A673 (cell line): Measurements from ENCODE around the gene DCLRE1A. TPM values are rescaled to one million over a fixed set of nuclear protein-coding genes. Genes with fewer than 3 reads are reported as not detected.

ENCODE experiments used
- BruUV-seq: library from RNA; stranded (reverse); fragments of 400-500 nt; replicated peaks from 2 replicates; lab custom pipeline; 2021; lab: Mats Ljungman, UMichigan
- CTCF ChIA-PET: fragments of 300-600 bp; sonication (Branson Sonifier 250); formaldehyde crosslinking; loops from one replicate; lab custom pipeline; 2022; ENCODE audit warnings: antibody characterized with exemption; lab: Charles Lee
- POLR2A ChIA-PET: fragments of 300-600 bp; sonication (Branson Sonifier 250); formaldehyde crosslinking; loops from one replicate; lab custom pipeline; 2022; ENCODE audit warnings: antibody characterized with exemption; ENCODE audit not compliant: low non-redundant PET; lab: Charles Lee
- DNase-seq: peaks from one replicate; pipeline ENCODE4 v3.0.0-alpha.2; 2015; ENCODE audit warnings: low spot score
- H3K27ac ChIP-seq: fragments of 200-600 bp; sonication (generic); 2 replicates; pipeline ENCODE4 v1.5.1; 2016; ENCODE audit warnings: mixed run types, low read depth, mild to moderate bottlenecking, mixed read lengths, antibody characterized with exemption, low read length; ENCODE audit not compliant: poor library complexity, severe bottlenecking
- H3K27me3 ChIP-seq: fragments of 200-600 bp; sonication (generic); replicated peaks from 2 replicates; pipeline ENCODE4 v1.6.1; 2017; ENCODE audit warnings: mixed run types, low read depth, mild to moderate bottlenecking, mixed read lengths, antibody characterized with exemption, low read length; ENCODE audit not compliant: insufficient read depth, poor library complexity
- H3K36me3 ChIP-seq: fragments of 200-600 bp; sonication (generic); 2 replicates; pipeline ENCODE4 v1.6.1; 2016; ENCODE audit warnings: mixed run types, mild to moderate bottlenecking, mixed read lengths, antibody characterized with exemption, low read length; ENCODE audit not compliant: insufficient read depth, poor library complexity, severe bottlenecking
- H3K4me1 ChIP-seq: fragments of 200-600 bp; sonication (generic); 2 replicates; pipeline ENCODE4 v1.6.1; 2017; ENCODE audit warnings: mixed run types, mild to moderate bottlenecking, mixed read lengths, antibody characterized with exemption, low read length; ENCODE audit not compliant: insufficient read depth, poor library complexity, severe bottlenecking
- H3K4me3 ChIP-seq: fragments of 200-600 bp; sonication (generic); 2 replicates; pipeline ENCODE4 v1.5.1; 2016; ENCODE audit warnings: low read depth, mixed run types, mild to moderate bottlenecking, mixed read lengths, low read length; ENCODE audit not compliant: poor library complexity, severe bottlenecking
- H3K9me3 ChIP-seq: fragments of 200-600 bp; sonication (generic); 2 replicates; pipeline ENCODE4 v1.6.1; 2016; ENCODE audit warnings: mixed run types, low read depth, mild to moderate bottlenecking, mixed read lengths, antibody characterized with exemption, low read length; ENCODE audit not compliant: poor library complexity, severe bottlenecking
- CTCF ChIP-seq: fragments of 300-800, 200-600 bp; sonication (generic); conservative IDR thresholded peaks from 2 replicates; pipeline ENCODE4 v1.5.1; 2017; ENCODE audit warnings: low read depth, mild to moderate bottlenecking, antibody characterized with exemption, low read length, moderate library complexity, mixed read lengths
- EZH2 ChIP-seq: fragments of 200-600 bp; sonication (generic); IDR thresholded peaks from 2 replicates; pipeline ENCODE4 v1.6.1; 2017; ENCODE audit warnings: borderline replicate concordance, low read depth, mild to moderate bottlenecking, mixed read lengths, antibody characterized with exemption, low read length; ENCODE audit not compliant: poor library complexity, severe bottlenecking
- intact Hi-C: fragments of 100-400 bp; cut with micrococcal nuclease; formaldehyde crosslinking; loops from one replicate; pipeline ENCODE4 v1.10.0; 2022; ENCODE audit not compliant: unreplicated experiment
- total RNA-seq: library from RNA; stranded (reverse); gene quantifications from 2 replicates; pipeline ENCODE4 v1.2.3, GENCODE V29; 2021

DCLRE1A gene
- total RNA-seq, 1 experiment from 2014 or later, result 75.6 TPM

- Histone ChIP-seq H3K27me3 (no peaks in the 10 kb centered on the region), H3K36me3 (peaks cover 15% of the 10 kb centered on the region), H3K4me1 (peaks cover 27% of the 10 kb centered on the region), H3K4me3 (no peak overlapping the region), H3K9me3 (peaks cover 17% of the 10 kb centered on the region), H3K27ac (no peak overlapping the region)
- intact Hi-C loops, result no loop called here
- no peak for TF ChIP-seq CTCF
- no peak for TF ChIP-seq EZH2
- no peak for DNase-seq
- BruUV-seq, result no TSS peak
- CTCF ChIA-PET, result no interaction called here
- POLR2A ChIA-PET, result no interaction called here
These were observed 15.9 kb upstream of the DCLRE1A start for GRCh38 chr10:113869789-113870188.

GRCh38 chr10:113867904-113868303 lies 14.0 kb upstream of the DCLRE1A start:
- POLR2A ChIA-PET, result no interaction called here
- peaks cover 27% of the 10 kb centered on the region for H3K4me1 ChIP-seq
- TF ChIP-seq EZH2 (no peak), CTCF (no peak)
- H3K27me3 ChIP-seq, result no peaks in the 10 kb centered on the region
- H3K4me3 ChIP-seq, result no peak overlapping the region
- DNase-seq, result no peak
- no peak overlapping the region for H3K27ac ChIP-seq
- H3K9me3 ChIP-seq, result peaks cover 18% of the 10 kb centered on the region
- peaks cover 29% of the 10 kb centered on the region for H3K36me3 ChIP-seq
- CTCF ChIA-PET, result no interaction called here
- intact Hi-C loops, result no loop called here
- BruUV-seq, result no TSS peak

- Histone ChIP-seq H3K27ac (no peak overlapping the region), H3K9me3 (peaks cover 6% of the 10 kb centered on the region), H3K4me1 (peaks cover 27% of the 10 kb centered on the region), H3K36me3 (peaks cover 31% of the 10 kb centered on the region), H3K4me3 (no peak overlapping the region), H3K27me3 (no peaks in the 10 kb centered on the region)
- POLR2A ChIA-PET, result no interaction called here
- intact Hi-C loops, result no loop called here
- TF ChIP-seq EZH2, result no peak
- no peak for TF ChIP-seq CTCF
- BruUV-seq, result no TSS peak
- DNase-seq, result peak; percentile 75
- CTCF ChIA-PET, result no interaction called here
These were observed 12.9 kb upstream of the DCLRE1A start for GRCh38 chr10:113866551-113867394.
